GM19468 (cell line): ENCODE results near the gene KLB.
"Not testable (repeated sequence)": the region's sequence is repeated elsewhere in the genome, so short reads cannot be mapped to it uniquely, and the experiment has no call there.

Experiments
- ATAC-seq: cut with Tn5 transposase; IDR thresholded peaks from one replicate; pipeline ENCODE4 v1.9.1; 2021; ENCODE audit warnings: mild to moderate bottlenecking, moderate library complexity, moderate number of reproducible peaks; ENCODE audit not compliant: unreplicated experiment; ENCODE audit errors: extremely low read depth

The KLB gene

DNA sequence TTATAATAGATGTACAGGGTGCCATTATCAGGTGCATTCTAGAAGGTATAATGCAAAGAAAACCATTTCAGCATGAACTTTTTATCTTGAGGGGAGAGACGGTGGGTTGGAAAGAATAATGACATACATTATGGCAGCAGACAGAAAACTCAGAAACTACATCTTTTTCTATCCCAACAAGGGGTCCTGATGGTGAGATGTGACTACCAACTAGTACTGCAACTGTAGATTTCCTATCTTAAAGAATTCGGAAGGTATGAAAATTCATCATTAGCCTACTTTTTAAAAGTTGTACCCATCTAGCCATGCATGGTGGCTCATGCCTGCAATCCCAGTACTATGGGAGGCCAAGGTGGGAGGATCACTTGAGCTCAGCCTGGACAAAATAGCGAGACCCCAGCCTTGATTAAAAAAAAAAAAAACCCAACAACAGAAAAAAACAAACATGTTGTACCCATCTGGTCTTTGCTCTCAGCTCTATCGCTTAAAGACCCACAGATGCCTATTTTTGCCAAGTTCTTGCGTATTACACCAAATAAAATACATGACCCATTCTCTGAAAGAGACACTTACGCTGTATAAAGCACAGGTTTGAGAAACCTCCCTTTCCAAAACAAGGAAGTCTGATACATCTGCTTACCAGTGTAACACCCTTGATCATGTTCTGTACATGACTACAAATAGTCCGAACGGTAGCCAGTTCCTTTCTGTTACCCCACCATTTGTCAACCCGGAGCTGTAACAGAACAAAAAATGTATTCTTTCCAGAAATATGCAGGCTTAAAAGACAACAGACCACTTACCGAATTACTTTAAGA is 50.4 kb downstream of the KLB start:
- no peak for ATAC-seq

DNA sequence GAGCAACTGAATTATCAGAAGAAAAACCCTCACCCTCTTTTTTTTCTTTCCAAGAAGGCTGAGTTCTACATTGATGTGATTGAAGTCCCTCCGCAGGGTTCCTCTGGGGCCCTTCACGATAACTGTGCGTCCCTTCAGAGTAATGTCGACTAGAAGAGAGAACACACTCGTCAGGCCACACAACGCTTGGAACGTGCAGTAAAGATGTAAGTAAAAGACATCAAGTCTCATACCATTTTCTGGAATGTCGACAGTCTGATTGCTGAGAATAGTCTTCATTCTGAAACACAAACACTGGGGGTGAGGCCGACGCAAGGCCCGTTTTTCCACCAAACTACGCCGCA is 51.4 kb downstream of the KLB start:
- ATAC-seq = not testable (repeated sequence)

DNA sequence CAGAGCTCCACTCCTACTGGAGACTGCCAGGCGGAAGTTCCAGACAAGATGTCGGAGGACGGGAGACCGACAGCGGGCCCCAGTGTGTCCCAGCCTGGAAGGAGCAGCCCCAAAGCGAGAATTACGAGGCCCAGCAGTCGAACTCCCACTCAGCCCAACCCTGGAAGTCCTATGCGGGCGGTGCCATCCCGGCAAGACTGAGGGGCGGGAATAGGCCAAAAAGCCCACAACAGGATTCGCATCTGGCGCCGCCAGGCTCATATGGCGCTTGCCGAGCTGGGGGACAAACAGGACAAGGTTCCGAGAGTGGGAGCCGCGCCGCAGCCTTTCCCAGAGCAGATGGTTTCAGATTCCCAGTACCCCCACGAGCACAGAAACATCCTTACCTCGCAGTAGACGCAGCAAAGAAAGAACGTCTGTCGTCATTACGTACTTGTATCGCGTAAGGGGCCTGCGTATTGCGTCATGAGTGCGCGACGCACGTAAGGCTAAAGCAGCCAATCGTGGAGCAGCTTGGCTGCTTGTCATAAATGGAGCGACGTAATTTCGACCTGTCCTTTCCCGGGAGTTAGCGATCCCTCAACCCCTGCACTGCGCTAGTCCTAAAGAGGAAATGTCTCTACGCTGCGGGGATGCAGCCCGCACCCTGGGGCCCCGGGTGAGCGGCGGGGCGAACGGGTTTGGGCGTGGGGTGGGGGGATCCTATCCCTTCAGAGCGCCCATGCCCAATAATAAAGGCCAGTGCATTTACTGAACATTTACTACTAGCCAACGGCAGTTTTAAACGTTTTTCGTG is 52.0 kb downstream of the KLB start, which contains the start of the genes LIAS and RPL9:
LIAS (plus strand) TSS at position 552 of the 796 bp plus-strand sequence; CDS start at position 614, 62 bp downstream.
RPL9 (minus strand) TSS at position 418 of the 796 bp plus-strand sequence. CDS start 483 bp downstream, outside the sequence.
- peak; percentile 90 for ATAC-seq

DNA sequence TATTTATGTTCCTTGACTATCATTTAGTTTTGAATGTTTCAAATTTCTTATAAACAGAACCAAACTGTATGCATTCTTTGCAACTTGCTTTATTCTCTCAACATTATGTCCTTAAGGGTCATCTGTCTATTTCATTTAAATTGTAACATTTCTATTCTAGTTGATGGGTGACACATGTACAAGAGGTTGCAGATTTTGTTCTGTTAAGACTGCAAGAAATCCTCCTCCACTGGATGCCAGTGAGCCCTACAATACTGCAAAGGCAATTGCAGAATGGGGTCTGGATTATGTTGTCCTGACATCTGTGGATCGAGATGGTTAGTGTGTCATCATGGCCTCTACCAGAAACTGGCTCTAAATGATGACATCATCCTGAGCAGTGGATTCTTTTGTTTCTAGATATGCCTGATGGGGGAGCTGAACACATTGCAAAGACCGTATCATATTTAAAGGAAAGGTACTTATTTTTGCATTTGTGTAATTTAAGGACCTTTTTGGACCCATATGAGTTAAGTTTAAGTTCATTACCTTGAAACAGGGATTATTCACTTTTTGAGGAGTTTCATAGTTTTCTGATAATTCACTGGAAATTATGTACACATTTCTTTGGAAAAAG is 58.3 kb downstream of the KLB start:
- ATAC-seq = no peak

DNA sequence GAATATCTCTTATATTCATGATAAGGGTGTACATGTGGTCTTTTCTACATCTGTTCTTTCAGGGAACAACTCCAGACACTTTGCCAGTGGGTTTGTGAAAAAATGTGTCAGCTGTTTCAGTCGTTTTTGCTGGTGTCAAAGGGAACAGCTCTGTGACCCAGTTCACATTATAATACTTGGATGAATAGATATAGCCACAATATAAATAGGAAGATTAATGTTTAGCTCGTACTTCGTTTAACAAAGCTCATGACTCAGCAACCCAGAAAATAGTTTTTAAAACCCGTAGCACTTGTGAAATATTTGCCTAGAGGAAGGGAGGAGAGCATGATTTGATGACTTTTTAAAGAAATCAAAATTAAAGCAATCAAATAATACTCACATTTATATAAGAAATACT is 60.0 kb downstream of the KLB start:
- no peak for ATAC-seq

DNA sequence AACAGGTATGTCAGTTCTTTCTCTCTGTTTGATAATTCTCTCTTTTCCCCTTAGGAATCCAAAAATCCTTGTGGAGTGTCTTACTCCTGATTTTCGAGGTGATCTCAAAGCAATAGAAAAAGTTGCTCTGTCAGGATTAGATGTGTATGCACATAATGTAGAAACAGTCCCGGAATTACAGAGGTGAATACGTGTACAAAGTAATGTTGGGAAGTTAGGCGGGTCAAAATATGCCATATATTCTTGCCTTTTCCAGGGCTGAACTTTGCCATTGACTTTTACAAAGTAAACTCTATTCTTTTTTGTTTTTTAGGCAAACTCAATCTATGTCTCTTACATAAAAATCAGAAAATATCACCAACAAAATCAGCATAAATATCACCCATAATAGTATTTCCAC is 60.7 kb downstream of the KLB start:
- ATAC-seq = no peak

DNA sequence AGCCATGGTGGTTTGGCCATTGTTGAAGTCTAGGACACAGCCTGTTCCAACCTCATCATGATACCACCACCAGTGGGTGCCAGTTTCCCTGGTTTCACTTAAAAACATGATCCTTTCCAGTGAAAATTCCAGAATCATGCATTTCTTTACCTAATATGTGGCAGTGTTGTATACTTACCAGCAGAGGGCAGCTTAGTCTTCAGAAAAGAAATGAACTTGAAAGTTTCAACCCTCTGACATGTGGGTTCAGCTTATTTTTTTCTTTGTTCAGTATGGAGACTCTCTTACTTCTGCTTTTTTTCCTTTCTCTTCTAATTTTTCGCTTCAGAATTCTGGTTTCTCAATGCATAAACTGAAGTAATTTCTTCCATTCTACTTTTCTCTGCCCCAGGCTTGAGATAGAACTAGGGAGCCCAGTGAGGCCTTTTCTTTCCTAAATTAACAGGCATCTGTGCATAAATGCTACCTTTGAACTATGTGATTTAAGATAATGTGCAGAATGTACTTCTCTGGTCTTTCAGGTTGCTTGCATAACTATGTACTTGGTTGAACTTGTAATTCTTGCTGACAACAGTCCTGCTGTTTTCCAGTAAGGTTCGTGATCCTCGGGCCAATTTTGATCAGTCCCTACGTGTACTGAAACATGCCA is 62.8 kb downstream of the KLB start:
- peak; percentile 45 for ATAC-seq

DNA sequence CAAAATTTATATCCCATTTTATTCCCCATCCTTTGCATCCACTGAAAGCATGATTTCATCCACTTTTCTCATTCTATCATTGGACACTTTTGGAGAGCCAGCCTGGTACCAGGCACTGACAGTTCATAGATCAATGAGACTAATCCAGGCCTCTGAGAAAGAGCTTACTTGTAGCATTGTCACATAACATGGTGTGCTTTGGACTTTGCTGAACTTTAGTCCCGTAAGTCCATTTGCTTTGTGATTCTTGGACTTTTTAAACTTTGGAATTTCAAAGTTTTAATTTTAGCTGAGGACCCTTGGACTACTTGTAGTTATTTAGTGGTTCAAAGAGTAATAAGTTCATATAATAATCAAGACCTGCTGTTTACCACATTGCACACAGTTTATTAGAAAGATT is 63.7 kb downstream of the KLB start:
- ATAC-seq = no peak

DNA sequence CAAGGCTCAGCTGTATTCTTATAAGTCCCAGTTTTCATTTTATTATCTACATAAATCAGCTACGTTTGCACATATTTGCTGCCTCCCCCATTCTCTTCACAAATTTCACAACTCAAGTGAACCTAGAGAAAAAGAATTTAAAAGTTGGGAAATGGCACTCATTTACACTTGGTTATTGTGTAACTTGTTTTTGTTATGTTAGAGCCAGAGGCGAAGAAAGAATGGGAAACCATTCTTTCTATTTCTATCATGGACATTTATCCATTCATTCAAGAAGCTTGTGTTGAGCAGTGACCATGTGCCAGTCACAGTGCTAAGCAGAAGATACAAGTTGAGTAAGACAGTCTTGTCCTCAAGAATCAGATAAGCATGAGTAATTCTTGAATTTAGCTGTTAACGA is 65.7 kb downstream of the KLB start:
- ATAC-seq = no peak

DNA sequence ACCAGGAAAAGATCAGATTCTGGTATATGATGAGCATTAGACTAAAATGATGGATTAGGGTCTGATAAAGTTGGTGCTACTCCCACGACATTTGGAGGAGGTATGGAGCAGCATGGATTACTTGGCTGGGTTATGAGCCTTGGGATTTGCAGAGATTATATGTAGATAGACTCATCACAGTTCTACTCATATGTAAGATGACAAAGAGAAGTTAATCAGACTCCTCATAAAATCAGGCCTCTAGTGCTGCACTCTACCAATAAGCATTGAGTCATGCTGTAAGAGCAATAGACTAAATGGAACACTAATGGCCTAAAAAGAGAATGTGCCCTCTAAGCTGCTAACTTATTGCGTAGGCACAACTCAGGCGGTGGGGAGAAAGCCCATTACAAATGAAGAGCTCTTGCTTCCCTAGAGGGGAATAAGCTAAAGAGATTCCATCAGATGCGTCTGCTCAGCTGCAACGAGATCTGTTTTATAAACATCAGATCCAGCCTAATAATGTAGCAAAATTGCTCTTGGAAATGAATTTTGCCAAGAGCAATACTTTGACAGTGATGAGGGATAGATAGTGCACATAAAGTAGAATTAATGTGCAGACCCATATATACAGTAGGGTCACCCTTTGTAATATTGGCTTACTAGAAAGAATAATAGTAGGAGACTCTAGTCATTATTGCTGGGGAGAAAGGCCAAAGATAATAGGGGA is 69.6 kb downstream of the KLB start:
- no peak for ATAC-seq

DNA sequence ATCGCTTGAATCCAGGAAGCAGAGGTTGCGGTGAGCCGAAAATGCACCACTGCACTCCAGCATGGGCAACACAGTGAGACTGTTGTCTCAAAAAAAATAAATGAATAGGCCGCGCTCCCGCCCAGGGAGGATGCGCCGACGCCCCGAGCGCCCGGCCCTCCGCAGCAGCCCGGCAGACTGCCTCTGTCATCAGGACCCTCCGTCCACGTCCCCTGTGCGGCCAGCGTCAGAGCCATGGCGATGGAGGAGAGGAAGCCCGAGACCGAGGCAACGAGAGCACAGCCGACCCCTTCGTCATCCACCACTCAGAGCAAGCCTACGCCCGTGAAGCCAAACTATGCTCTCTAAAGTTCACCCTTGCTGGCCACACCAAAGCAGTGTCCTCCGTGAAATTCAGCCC is 73.5 kb downstream of the KLB start:
- no peak for ATAC-seq

DNA sequence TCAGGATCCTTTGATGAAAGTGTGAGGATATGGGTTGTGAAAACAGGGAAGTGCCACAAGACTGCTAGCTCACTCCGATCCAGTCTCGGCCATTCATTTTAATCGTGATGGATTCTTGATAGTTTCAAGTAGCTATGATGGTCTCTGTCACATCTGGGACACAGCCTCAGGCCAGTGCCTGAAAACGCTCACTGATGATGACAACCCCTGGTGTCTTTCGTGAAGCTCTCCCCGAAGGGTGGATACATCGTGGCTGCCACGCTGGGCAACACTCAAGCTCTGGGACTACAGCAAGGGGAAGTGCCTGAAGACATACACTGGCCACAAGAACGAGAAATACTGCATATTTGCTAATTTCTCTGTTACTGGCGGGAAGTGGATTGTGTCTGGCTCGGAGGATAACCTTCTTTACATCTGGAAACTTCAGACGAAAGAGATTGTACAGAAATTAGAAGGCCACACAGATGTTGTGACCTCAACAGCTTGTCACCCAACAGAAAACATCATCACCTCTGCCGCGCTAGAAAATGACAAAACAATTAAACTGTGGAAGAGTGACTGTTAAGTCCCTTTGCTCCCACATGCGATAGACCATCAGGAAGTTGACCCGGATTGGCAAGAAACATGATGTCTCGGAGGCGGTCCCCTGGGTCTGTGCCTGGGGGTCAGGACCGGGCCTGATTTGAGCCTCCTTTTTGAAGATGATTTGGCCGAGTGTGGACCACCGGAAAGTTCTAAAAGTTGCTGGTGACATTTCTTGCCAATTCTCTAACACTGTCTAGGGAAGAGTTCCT is 74.4 kb downstream of the KLB start:
- no peak for ATAC-seq

DNA sequence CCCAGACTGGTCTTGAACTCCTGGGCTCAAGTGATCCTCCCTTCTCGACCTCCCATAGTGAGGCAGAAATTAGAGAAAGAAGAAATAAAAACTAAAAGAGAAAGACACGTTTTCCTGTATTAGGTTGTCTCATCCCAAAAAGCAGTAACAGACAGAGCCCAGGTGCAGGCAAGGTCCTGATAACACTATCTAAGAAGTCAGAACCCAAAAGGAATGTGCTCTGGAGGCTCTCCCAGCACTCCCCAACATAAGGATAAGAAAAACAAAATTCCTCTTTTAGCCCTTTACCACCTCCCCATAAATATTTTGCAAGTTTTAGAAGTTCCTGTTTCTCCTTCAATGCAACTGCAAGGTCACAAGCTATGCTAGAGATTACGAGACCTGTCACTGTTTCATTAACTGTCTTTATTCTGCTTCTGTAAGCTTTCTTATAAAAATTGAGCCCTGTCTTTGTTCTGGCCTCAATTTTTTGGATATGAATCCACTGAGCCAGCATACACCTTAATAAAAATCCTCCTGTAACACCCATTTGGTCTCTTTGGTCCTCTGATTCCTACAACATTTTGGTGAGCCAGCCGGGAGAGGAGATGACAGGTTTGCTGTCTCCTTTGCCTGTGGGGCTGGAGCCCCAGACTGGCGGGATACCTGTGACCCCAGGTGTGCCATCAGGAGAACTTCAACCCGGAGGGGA is 78.0 kb downstream of the KLB start:
- ATAC-seq = no peak

DNA sequence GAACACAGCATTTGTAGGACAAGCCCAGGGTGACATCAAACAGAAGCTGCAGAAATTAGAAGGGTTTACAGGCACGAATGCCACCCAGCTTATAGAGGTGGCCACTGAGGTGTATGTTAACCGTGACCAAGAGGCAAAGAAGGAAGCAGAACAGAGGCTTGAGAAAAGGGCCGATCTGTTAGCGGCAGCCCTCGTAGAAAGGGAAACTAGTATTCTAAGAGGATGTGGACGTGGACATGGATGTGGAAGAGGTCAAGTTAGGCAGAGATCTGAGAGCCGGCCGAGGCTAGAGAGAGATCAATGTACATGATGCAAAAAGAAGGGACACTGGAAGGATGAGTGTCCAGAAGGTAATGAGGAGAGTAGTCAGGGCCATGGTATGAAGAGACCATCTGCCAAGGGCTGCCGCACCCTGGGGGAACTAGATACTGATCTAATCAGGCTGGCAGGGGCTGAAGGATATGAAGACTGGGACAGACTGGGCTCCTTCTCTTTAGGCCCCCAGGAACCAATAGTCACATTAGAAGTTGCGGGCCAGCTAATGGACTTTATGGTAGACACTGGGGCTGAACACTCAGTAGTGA is 79.6 kb downstream of the KLB start:
- ATAC-seq = no peak

DNA sequence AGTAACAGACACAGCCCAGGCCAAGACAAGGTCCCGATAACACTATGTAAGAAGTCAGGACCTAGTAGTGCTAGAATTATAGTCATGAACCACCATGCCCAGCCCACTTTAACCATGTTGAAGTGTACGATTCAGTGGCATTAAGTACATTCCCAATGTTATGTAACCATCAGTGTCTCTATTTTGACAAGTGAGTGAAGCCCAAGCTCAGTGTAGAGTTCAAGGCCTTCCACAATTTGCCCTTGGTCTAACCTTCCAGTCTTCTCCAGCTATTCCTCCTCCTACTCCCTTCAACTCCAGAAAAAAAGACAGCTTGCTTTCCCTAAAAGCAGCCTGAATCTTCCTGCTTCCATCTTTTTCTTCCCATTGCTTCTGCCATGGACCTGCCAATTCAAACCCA is 83.6 kb downstream of the KLB start:
- no peak for ATAC-seq

DNA sequence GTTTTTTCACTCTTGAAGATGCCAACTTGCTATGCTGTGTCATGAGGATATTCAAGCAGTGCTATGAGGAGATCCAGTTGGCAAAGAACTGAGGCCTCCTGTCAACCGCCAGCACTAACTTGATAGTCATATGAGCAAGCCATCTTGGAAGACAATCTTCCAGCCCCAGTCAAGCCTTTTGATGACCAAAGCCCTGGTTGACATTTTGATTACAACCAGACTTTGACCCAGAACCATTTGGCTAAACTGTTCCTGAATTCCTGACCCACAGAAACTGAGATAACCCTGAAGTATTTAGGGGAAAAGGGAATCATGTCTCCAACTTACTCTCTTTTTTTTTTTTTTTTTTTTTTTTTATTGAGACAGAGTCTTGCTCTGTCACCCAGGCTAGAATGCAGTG is 87.6 kb downstream of the KLB start:
- no peak for ATAC-seq

DNA sequence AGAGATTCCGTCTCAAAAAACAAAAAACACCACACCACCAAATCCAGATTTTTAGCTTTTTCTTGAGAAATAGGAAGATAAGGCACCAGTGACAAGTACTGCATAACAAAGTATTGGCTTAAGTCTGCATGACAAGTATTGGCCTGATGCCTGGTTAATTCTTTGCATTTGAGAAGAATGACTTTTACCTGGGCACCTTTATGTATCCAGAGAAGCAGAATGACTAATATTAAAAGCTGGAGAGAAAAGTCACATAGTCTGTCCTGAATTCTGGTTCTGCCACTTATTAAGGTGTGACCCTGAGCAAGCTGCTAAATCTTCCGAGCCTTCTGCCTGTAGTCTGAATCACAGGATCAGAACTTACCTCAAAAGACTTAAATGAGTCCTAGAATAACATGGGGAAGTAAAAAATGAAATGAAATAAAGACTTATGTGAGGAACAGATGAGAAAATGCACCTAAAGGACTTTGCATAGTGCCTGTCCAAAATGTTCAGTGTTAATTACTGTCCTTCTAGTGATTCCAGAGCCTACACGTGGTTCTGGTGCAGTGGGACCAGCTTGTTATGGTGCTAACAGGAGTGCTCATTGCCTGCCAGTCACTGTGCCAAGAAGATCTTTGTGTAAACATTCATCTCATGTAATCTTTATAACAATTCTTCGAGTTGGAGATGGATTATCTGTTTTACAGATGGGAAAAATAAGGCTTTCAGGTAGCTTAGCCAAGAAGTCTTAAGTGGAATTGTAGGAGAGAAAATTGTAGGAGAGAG is 88.9 kb downstream of the KLB start:
- ATAC-seq = no peak
